ENCODE data around the gene RBKS. TPM values are rescaled to one million over a fixed set of nuclear protein-coding genes. Genes with fewer than 3 reads are reported as not detected.
"Not testable (repeated sequence)": the region's sequence is repeated elsewhere in the genome, so short reads cannot be mapped to it uniquely, and the experiment has no call there.

The RBKS gene
- total RNA-seq, 1 experiment from 2014 or later, result 3.3 TPM

- intact Hi-C loops (cut with micrococcal nuclease; ENCODE audit: unreplicated experiment), result loop anchor here (1.0 to 5.0 kb wide), 3 partner anchors 168 to 642 kb away; no protein-coding TSS in a partner anchor
- BruUV-seq (replicated peaks), result no TSS peak
- Mint-ChIP-seq H3K36me3 (ENCODE audit: insufficient read depth, unreplicated experiment) (peaks cover 32% of the 10 kb centered on the region), H3K4me3 (ENCODE audit: low read depth, unreplicated experiment) (peak overlapping the region; percentile 72), H3K27me3 (ENCODE audit: unreplicated experiment) (no peaks in the 10 kb centered on the region), H3K9me3 (ENCODE audit: low read depth, unreplicated experiment) (no peaks in the 10 kb centered on the region), H3K27ac (ENCODE audit: unreplicated experiment) (peak overlapping the region; percentile 95), H3K4me1 (ENCODE audit: low read depth, unreplicated experiment) (peaks cover 49% of the 10 kb centered on the region)
- DNase-seq, result peak; percentile 93
- CTCF ChIA-PET, result interaction anchor here (0.8 to 3.0 kb wide), 9 partner anchors 18 to 698 kb away, joined by 3 to 47 read pairs (median 4); no protein-coding TSS in a partner anchor
- TF ChIP-seq CTCF (IDR thresholded peaks at IDR 0.05; ENCODE audit: unreplicated experiment), result peak; percentile 91
These were observed 136.0 kb downstream of the RBKS start for GRCh38 chr2:27754138-27754588.

GRCh38 chr2:27752551-27753237 lies 137.5 kb downstream of the RBKS start:
- peaks cover 9% of the 10 kb centered on the region for H3K9me3 Mint-ChIP-seq (ENCODE audit: low read depth, unreplicated experiment)
- intact Hi-C loops (cut with micrococcal nuclease; ENCODE audit: unreplicated experiment), result loop anchor here (1.0 to 5.0 kb wide), 5 partner anchors 29 to 667 kb away; no protein-coding TSS in a partner anchor
- no TSS peak for BruUV-seq (replicated peaks)
- CTCF ChIA-PET, result interaction anchor here (0.6 to 3.0 kb wide), 19 partner anchors 14 to 1248 kb away, joined by 3 to 47 read pairs (median 4); no protein-coding TSS in a partner anchor
- peaks cover 27% of the 10 kb centered on the region for H3K36me3 Mint-ChIP-seq (ENCODE audit: insufficient read depth, unreplicated experiment)
- TF ChIP-seq CTCF (IDR thresholded peaks at IDR 0.05; ENCODE audit: unreplicated experiment), result no peak
- peak overlapping the region; percentile 72 for H3K4me3 Mint-ChIP-seq (ENCODE audit: low read depth, unreplicated experiment)
- peaks cover 49% of the 10 kb centered on the region for H3K4me1 Mint-ChIP-seq (ENCODE audit: low read depth, unreplicated experiment)
- H3K27me3 Mint-ChIP-seq (ENCODE audit: unreplicated experiment), result no peaks in the 10 kb centered on the region
- H3K27ac Mint-ChIP-seq (ENCODE audit: unreplicated experiment), result peak overlapping the region; percentile 95
- DNase-seq, result peak; percentile 78

GRCh38 chr2:27751377-27751776 lies 138.8 kb downstream of the RBKS start:
- Mint-ChIP-seq H3K4me3 (ENCODE audit: low read depth, unreplicated experiment) (no peak overlapping the region), H3K36me3 (ENCODE audit: insufficient read depth, unreplicated experiment) (peaks cover 27% of the 10 kb centered on the region), H3K9me3 (ENCODE audit: low read depth, unreplicated experiment) (peaks cover 9% of the 10 kb centered on the region), H3K27me3 (ENCODE audit: unreplicated experiment) (no peaks in the 10 kb centered on the region), H3K27ac (ENCODE audit: unreplicated experiment) (peak overlapping the region; percentile 95), H3K4me1 (ENCODE audit: low read depth, unreplicated experiment) (peaks cover 39% of the 10 kb centered on the region)
- no peak for TF ChIP-seq CTCF (IDR thresholded peaks at IDR 0.05; ENCODE audit: unreplicated experiment)
- DNase-seq, result no peak
- intact Hi-C loops (cut with micrococcal nuclease; ENCODE audit: unreplicated experiment), result loop anchor here (5.0 kb wide), 2 partner anchors 171 to 481 kb away; no protein-coding TSS in a partner anchor
- BruUV-seq (replicated peaks), result no TSS peak
- CTCF ChIA-PET, result interaction anchor here (0.7 kb wide), 2 partner anchors 29 to 264 kb away, joined by 4 to 5 read pairs; no protein-coding TSS in a partner anchor

GRCh38 chr2:27748803-27749554 lies 141.2 kb downstream of the RBKS start:
- intact Hi-C loops (cut with micrococcal nuclease; ENCODE audit: unreplicated experiment); CTCF ChIA-PET; H3K4me3 Mint-ChIP-seq (ENCODE audit: low read depth, unreplicated experiment); BruUV-seq (replicated peaks); H3K27ac Mint-ChIP-seq (ENCODE audit: unreplicated experiment); H3K9me3 Mint-ChIP-seq (ENCODE audit: low read depth, unreplicated experiment); H3K27me3 Mint-ChIP-seq (ENCODE audit: unreplicated experiment); DNase-seq: not testable (repeated sequence)
- peaks cover 21% of the 10 kb centered on the region for H3K4me1 Mint-ChIP-seq (ENCODE audit: low read depth, unreplicated experiment)
- H3K36me3 Mint-ChIP-seq (ENCODE audit: insufficient read depth, unreplicated experiment), result peaks cover 16% of the 10 kb centered on the region
